GM20431 (cell line): ENCODE data around the gene WAC.

Source experiments
- in situ Hi-C: fragments of 300-500 bp; cut with MseI, MboI; formaldehyde crosslinking; loops from one replicate; pipeline ENCODE4 v1.15.0; 2020; ENCODE audit warnings: low sequenced_read_pairs; ENCODE audit not compliant: unreplicated experiment

The WAC gene

DNA sequence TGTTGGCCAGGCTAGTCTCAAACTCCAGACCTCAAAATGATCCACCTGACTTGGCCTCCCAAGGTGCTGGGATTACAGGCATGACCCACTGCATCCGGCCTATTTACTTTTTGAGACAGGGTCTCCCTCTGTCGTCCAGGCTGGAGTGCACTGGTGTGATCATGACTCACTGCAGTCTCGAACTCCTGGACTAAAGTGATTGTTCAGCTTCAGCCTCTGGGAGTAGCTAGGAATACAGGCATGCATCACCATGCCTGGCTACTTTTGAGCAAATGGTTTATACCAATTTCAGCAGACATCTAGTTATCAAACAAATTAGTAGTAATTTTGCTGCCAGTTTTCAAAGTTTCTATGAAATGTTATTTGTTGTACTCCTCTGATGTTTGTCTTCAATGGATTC, 2.2 kb upstream of the WAC start:
- in situ Hi-C loops, result no loop called here

DNA sequence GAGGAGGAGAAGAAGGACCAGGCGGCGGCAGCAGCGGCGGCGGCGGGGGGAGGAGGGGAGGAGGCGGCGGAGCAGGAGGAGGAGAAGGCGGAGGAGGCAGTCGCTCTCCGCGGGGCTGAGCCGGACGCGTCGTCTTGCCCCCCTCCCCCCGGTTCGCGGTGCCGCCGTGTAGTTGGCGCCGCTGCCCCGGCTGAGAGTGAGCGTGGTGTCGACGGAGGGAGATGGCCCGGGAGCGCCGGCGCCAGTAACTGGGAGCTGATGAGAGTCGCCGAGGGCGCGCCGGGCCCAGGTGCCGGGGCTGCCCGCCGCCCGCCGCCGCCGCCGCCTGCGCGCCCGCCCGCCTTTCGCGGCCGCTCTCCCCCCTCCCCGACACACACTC, 257 bp downstream of the WAC start:
- in situ Hi-C loops, result no loop called here

GRCh38 chr10:28533571-28534304, 820 bp downstream of the WAC start:
- in situ Hi-C loops, result no loop called here

DNA sequence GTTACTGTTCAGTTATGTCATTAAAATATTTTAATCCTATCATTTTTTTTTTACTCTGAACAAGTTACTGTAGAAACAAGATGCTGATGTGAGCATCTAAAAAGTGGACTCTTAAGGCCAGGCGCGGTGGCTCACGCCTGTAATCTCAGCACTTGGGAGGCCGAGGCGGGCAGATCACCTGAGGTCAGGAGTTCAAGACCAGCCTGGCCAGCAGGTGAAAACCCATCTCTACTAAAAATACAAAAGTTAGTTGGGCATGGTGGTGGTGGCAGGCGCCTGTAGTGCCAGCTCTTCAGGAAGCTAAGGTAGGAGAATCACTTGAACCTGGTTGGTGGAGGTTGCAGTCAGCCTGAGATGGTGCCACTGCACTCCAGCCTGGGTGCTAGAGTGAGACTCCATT, 2.9 kb downstream of the WAC start:
- in situ Hi-C loops, result no loop called here

DNA sequence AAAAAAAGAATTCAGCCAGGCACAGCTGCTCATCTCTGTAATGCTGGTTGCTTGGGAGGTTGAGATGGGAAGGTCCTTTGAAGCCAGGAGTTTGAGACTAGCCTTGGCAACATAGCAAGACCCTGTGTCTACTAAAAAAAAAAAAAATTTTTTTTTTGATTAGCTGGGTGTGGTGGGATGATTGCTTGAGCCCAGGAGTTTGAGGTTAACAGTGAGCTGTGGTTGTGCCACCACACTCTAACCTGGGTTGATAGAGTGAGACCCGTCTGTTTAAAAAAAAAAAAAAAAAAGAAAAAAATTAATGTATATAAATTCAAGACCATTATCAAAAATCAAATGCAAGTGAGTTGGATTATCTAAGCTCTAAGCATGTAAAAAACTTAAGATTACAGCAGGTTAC, 5.7 kb downstream of the WAC start:
- in situ Hi-C loops, result no loop called here

DNA sequence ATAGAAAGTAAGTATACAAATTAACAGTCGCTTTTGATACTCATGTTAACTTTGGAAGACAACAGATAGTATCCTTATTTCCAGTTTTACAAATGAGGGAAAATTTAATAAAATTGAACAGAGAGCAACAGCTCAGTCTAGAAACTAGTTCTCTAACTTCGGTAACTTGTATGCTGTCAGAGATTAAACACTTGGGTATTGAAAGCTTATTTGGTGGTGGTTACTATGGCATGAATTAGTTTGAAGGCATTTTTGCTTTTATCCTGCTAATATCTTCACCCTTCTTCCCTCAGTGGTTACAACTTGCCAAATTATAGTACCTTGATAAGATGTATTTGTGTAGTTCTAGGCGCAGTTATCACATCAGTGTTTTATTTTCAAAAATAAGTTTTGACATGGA, 7.2 kb downstream of the WAC start:
- in situ Hi-C loops, result no loop called here

DNA sequence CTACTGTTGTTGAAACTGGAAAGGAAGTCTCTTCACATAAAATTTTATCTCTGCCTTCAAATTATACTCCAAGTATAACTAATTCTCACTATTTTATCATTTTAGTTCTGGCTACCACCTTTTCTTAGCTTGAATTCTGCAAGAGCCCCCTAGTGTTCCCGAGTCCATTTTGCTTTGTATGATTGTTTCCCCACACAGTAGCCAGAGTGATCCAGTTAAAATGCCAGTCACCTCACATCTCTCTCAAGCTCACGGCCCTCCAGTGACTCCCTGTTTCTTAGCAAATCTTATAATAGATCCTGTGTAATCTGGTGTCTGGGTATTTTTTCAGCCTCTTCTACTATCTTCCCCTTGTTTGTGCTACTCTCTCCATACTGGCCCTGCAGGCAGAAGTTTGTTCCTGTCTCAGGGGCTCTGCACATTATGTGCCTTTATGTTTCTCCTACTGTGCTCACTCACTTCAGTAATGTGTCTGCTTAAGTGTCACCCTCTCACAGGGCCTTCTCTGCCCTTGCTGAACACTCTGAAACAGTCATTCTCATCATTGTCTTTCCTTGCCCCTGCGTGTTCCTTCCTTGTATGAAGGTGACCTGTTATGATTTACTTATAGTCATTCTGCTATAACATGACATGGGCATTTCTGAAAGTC, 8.9 kb downstream of the WAC start:
- in situ Hi-C loops, result no loop called here

- in situ Hi-C loops, result no loop called here
Observed at GRCh38 chr10:28542728-28543127, 9.8 kb downstream of the WAC start.

- in situ Hi-C loops, result no loop called here
Observed at GRCh38 chr10:28544058-28544457, 11.1 kb downstream of the WAC start.

DNA sequence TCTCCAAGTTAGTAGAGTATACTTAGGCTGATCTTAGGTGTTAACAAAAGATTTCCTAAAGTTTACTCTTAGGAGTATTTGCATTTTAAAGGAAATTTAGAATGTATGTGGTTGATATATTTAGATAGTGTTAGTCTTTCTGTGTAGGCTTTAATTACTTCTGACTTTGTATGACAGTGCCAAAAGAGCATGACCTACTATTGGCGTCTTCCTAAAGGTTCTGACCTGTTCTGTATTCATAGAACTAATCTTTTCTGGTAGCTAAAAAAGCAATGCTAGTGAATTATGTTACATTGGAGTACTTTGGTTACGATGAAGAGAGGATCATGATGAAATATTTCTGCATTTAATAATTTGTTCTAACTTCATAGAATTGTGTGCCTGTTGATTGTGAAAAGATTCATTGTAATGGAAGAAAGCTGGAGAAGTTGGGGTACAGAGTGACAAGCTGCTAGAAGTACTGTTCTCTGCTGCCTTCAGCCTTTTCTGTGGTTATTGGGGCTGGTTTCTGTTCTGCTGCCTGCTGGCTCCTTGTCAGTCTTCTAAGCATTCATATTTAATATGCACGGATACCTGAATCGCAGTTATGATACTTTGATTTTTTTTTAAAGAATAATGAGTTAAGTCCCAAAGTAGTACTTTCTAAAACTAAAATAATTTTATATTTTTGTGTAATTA, 13.2 kb downstream of the WAC start:
- in situ Hi-C loops, result no loop called here

GRCh38 chr10:28548781-28549498, 16.0 kb downstream of the WAC start:
- in situ Hi-C loops, result no loop called here

GRCh38 chr10:28551086-28551485, 18.2 kb downstream of the WAC start:
- in situ Hi-C loops, result no loop called here

DNA sequence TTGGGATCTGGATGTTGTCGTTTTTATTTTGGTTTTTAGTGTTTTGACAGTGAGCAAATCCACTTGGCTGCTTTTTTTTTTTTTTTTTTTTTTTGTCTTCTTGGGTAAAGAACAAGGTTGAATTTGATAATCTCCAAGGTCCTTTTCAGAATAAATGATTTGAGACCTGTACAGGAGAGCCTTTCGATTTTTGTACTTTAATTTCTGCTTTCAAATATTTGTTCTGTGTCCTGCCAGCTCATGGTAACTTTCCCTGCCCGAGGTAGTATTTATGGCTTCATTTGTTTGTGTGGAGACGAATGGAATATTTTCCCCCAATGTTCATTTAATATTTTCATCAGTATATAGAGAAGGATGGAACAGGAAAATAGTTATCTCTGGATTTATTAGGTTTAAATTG, 19.9 kb downstream of the WAC start:
- in situ Hi-C loops, result no loop called here

DNA sequence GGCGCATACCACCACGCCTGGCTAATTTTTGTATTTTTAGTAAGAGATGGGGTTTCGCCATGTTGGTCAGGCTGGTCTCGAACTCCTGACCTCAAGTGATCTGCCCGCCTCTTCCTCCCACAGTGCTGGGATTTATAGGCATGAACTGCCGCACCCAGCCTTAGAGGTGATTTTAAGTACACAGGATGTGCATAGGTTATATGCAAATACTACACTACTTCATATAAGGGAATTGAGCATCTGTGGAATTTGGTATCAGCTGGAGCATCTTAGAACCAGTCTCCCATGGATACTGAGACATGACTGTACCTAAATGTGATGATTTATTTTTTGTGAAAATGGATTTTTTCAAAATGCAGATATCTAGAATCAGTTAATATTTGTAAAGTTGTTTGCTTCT, 21.1 kb downstream of the WAC start:
- in situ Hi-C loops, result no loop called here

DNA sequence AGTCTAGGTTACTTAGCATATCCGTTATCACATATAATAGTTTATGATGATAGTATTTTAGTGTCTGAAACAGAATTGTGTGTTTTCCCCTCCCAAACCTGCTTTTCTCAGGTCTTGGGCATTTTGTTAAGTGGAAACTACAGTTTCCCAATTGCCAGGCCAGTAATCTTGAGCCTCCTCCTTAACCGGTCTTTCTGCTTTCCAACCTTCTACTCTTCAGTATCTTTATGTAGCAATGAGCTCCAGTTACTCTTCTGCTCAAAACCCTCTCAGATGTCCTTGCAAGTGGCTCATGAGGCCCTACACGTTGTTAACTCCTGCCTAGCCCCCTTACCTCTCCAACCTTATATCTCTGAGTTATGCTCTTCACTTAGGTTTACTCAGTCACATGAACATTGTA, 22.0 kb downstream of the WAC start:
- in situ Hi-C loops, result no loop called here

DNA sequence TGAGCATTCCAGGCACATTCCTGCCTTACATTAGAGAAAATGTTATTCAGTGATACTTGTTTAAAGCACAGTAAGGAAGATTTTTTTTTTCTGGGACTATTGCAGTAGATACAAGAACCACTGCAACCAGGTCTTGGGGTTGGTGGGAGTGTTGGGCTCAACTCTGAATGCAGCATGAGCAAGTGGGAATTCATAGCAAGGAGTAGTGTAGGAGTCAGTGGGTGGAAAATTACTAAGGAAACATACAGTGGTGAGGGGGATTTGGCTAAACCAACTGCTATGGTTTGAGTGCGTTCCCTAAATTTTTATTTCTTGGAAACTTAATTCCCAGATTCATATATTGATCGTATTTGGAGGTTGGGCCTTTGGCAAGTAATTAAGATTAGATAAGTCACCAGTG, 22.4 kb downstream of the WAC start:
- in situ Hi-C loops, result no loop called here

DNA sequence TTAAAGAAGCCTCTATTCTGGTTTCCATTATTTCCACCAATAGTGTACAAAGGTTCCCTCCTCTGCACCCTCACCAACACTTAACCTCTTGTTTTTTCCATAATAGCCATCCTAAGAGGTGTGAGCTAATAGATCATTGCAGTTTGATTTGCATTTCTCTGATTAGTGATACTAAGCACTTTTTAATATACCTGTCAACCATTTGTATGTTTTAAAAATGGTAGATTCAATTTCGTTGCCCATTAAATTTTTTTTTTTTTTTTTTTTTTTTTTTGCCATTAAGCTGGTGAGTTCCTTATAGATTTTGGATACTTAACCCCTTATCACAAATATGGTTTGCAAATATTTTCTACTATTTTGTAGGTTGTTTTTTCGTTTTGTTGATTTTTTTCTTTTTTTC, 23.2 kb downstream of the WAC start:
- in situ Hi-C loops, result no loop called here

GRCh38 chr10:28558186-28558585, 25.3 kb downstream of the WAC start:
- in situ Hi-C loops, result no loop called here

- in situ Hi-C loops, result no loop called here
Observed at GRCh38 chr10:28558923-28559508, 26.1 kb downstream of the WAC start.

DNA sequence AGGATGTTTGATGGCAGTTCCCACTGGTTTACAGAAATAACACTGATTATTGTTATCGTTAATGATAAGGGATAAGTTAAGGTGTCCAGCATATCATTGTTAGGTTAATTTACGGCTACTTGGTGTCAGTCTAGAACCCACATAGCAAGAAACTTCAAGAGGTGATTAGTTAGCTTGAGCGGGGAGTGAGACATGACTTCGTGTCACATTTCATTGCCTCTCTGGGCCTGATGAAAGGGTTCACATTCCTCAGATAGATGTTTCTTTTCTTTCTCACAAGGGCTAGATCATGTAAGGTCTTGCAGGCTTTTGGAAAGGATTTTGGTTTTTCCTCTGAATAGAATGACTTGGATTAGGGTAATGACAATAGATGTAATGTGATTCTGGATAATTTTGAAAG, 26.7 kb downstream of the WAC start:
- in situ Hi-C loops, result no loop called here

DNA sequence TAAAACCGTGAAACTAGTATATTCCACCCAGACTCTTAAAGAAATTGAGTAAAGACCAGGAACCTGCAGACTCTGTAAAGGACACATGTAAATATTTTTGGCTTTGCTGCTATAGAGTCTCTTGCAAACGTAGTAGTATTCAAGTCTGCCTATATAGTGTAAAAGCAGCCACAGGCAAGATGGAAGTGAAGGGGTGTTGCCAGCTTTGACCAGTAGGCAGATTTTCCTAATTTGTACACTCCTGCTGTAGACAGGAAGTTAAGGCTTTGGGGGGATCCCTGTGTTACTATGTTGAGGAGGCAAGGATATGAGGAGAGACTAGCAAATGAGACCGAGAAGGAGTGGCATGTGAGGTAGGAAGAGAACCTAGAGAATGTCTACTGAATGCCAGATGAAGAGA, 27.7 kb downstream of the WAC start:
- in situ Hi-C loops, result no loop called here
